ENCODE data around the gene TNS3.

DNA sequence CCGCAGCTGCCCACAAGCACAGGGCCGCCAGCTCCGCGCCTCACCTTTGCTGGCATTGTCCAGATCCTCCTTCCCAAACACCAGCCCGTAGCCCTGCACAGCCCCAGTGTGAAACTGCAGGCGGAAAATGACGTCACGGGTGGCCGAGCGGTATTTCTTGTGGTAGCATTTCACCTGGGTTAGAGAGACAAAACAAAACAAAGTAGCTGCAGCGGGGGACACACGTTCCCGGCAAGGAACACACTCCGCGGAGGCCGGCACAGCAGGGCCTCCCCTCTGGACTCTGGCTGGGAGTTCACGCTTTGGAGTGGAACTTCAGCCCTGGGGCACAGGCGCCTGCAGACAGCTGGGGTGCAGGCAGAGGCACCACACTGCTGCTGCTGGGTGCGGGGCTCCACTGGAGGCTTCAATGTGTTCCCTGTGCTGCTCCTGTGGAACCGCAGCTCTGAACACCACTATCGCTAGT is 181.1 kb downstream of the TNS3 start:
- TF ChIP-seq, protein P1, sequence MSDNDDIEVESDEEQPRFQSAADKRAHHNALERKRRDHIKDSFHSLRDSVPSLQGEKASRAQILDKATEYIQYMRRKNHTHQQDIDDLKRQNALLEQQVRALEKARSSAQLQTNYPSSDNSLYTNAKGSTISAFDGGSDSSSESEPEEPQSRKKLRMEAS (IDR thresholded peaks at IDR 0.05; ENCODE audit: low read depth, low read length): no peak
- no peak for TF ChIP-seq POLR2A (IDR thresholded peaks at IDR 0.05; ENCODE audit: extremely low read depth, insufficient read length)
